GM18909 (cell line): ENCODE measurements around the gene ZNF394.

Experiments used
- ATAC-seq: cut with Tn5 transposase; IDR thresholded peaks from one replicate; pipeline ENCODE4 v1.9.1; 2021; ENCODE audit warnings: mild to moderate bottlenecking; ENCODE audit not compliant: unreplicated experiment, poor library complexity

The ZNF394 gene

DNA sequence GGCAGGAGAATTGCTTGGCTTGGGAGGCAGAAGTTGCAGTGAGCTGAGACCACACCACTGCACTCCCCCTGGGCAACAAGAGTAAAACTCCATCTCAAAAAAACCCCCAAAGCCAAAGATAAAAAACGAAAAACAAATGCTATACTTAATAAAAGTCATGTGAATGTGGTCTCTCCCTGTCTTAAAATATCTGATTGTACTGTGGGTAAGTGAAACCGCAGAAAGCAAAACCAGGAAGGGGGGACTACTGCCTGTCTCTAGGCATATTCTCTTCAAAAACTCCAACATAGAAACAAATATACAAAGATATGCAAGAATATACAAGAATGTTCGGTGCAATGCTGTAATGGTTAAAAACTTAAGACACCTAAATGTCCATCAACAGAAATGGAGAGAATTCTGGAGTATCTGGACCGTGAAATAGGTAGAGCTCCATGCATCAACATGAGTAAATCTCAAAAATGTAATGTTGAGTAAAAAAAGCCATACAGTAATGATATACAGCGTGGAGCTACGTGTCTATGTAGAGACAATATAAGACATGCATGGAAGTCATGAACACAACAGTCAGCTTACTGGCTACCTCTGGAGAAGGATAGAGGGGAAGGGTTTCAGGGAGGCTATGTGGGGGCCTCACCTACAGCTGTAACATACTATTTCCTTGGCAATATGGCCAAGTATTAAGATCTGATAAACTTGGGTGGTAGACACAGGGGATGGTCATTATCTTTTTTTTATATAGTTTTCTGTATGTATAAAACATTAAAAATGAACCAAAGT, 2.1 kb downstream of the ZNF394 start:
- no peak for ATAC-seq

- no peak for ATAC-seq
Observed at GRCh38 chr7:99493823-99494222, 6.3 kb downstream of the ZNF394 start.

DNA sequence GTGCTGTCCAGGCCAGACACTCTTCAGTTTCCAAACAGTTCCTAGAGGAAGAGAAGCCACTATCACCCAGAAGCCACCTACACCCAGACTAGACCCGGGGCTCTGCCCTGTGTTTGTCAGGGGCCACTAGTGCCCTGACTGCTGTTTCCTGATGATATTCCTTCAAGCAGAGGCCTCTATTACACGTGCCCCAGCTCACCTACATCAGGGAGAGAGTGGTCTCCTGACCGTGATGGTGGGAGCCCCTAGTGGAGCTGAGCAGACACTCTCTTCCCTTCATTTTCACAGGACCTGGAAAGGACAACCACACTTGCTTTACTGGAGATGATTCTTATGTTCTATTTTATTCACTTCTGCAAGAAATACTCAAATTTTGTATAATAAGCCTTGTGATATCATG, 9.2 kb downstream of the ZNF394 start:
- no peak for ATAC-seq

DNA sequence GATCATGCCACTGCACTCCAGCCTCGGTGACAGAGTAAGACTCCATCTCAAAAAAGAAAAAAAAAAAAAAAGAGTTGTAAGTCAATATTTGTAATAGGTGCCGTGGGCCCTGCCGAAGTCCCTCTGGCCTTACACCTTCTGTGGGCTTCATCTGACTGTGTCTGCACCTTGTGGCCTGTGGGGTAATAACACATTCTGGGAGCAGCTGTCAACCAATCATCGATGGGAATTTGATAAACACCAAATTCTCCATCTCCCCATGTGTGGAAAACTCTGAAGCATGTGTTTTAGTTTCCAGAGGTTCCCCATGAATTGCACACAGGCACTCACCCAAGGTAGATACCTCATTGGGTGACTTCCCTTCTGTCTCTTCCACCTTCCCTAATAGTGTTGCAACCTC, 10.8 kb downstream of the ZNF394 start:
- no peak for ATAC-seq

DNA sequence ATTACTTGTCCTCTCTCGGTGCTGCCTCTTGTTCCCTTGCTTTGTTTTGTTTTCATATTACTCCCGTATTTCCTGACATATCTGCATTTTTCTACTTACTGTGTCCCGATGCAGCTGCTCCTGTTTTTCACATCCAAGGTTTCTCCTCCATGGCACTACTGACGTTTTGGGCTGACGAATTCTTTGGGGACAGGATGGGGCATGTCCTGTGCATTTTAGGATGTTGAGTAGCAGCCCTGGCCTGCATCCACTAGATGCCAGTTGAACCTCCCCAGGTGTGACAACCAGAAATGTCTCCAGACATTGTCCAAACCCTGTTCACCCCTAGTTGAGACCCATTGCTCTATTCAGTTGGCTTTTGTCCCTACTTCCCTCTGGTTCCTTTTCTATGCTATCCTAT, 15.0 kb downstream of the ZNF394 start:
- ATAC-seq, result no peak

DNA sequence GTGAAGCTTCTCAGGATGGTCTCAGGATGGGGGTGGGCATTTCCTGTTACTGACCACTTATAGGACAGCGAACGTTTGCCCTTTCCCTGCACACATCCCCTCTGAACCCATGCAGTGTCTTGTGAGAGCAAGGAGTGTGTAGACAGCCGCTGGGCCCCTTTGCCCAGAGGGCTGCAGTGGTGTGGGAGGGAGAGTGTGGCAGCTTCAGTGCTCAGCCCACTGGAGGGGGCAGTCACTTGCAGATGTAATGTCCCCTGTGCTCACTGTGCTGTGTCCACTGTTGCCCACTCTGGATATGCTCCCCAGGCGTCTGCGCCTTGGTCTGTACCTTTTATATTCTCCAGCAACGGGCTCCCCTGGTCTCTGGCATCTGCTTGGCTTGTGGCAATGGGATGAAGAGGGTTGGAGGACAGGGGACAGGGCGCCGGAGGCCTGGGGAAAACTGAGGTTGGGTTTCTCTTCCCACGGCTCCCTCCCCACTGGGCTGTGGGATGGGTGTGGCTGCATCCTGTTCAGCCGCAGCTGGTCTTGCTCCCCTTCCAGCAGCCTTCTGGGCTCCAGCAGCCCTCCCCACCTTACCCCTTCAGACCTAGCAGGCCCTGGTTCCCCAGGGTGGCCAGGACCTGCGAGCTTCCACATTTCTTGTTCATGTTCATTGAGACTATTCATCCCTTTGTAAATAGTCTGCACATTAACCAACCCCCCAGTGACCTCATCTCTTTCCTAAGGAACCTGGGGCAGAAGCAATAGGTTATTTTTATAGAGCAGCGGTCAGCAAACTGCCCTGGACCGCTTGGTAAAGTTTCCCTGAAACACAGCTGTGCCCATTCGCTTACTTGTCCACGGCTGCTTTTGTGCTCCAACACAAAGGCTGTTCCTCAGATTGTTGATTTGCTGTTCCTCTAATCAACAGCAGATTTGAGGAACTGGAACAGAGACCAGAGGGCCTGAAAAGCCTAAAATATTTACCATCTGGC, 21.3 kb downstream of the ZNF394 start:
- ATAC-seq, result no peak

DNA sequence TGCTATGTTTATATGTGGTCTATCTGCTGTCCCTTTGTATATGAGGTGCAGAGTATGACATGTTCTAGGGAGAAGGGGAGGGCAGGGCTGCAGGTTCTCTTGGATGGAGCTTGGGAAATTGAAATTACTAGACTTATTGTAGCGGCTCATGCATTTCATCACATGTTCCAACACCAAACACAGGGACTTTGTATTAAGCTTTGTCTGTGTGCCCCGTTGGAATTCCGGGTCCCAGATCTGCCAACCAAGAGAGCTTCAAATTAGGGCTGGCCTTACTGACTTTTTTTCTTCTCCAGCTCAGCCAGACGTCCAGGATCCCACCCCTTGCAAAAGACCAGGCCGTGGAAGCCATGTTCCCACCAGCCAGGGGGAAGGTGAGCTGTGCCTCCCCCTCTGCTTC, 24.0 kb downstream of the ZNF394 start:
- no peak for ATAC-seq

GRCh38 chr7:99473315-99473596, 26.8 kb downstream of the ZNF394 start:
- no peak for ATAC-seq

- peak; percentile 96 for ATAC-seq
Observed at GRCh38 chr7:99472561-99473314, 27.3 kb downstream of the ZNF394 start, which contains the start of gene ZNF789. Gene ZNF789, plus strand, starts transcription at chr7:99472890. Its CDS starts 3,567 bp downstream, at chr7:99476457.

GRCh38 chr7:99469381-99470065, 30.6 kb downstream of the ZNF394 start:
- ATAC-seq, result no peak

DNA sequence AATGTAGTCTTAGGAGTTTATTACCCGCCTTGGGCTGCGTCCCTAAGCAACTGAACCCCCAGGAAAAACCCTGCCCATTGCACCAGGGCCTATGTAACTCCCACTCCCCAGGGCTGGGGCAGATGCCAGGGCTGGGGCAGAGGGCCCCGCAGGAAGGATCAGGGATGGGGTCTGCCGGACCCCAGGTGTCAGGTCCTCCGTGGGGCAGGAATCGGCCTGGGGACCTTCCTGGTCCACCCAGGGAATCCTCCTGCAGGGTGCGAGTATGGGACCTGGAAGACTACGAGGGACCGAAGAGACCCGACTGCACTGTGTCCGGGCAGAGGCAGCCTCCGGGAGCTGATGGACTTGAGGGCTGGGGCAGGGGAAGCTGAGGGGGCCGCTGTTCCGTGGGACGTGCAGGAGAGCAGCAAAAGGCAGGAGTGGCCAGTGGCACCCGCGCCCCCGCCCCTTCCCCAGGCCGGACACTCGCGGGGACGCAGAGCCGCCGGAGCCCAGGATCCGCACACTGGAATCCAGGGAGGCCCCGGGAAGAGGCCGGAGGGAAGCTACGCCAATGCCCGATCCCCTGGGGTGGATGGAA, 31.7 kb downstream of the ZNF394 start:
- no peak for ATAC-seq

- no peak for ATAC-seq
Observed at GRCh38 chr7:99465421-99465768, 34.7 kb downstream of the ZNF394 start.

- no peak for ATAC-seq
Observed at GRCh38 chr7:99461221-99461620, 38.9 kb downstream of the ZNF394 start.

DNA sequence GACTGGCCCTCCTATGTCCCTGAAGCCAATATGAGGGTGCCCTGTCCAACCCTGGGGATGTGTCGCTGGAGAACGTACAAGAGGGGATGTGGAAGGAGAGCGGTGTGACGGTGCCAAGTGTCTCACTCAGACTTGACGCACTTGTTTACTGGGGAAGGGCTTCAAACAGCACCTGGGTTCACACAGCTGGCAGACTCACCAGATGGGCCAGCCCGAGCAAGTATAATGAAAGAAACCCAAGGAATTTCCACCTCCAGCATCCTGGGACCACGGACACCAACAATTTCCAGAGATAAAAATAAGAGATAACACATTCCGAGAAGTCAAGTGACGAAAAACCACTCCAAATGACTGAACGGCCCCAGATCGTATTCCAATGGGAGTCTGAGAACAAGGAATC, 39.4 kb downstream of the ZNF394 start:
- no peak for ATAC-seq

GRCh38 chr7:99459087-99459486, 41.0 kb downstream of the ZNF394 start:
- ATAC-seq, result no peak

DNA sequence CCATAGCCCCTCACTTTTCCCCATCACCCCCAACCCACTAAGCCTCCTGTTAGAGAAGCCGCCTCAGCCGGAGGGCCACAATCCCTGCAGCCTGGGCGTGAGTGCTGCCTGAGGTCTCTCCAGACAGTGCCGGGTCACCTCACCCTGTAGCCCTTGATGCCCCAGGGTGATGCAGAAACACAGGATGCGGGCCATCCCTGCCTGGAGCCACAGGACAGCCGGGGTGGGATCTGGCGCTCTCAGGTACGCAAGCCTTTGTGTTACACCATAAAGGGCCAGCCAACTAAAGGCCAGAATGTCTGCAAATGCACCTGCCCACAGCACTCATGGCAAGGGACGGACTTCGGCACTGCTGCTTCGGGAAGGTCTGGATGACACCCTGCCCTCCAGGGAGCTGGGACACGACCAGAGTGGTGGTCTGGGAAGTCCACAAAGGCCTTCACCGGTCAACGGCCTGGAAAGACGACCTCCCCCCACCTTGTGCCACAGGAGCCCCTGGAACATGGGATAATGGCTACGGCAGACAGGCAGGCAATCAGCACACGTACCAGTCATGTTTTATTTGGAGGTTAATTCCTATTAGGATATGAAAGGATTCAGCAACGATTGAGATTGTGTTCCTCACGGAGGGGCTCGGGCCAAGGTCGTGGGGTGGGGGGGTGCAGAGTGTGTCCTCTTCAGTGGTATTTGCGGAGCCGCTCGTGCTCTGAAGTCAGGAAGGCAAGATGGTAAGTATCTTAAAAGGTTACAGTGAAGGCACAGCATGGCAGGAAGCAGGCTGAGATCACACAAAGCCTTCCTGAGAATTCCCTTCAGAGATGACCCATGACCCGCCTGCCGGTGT, 42.2 kb downstream of the ZNF394 start:
- no peak for ATAC-seq

DNA sequence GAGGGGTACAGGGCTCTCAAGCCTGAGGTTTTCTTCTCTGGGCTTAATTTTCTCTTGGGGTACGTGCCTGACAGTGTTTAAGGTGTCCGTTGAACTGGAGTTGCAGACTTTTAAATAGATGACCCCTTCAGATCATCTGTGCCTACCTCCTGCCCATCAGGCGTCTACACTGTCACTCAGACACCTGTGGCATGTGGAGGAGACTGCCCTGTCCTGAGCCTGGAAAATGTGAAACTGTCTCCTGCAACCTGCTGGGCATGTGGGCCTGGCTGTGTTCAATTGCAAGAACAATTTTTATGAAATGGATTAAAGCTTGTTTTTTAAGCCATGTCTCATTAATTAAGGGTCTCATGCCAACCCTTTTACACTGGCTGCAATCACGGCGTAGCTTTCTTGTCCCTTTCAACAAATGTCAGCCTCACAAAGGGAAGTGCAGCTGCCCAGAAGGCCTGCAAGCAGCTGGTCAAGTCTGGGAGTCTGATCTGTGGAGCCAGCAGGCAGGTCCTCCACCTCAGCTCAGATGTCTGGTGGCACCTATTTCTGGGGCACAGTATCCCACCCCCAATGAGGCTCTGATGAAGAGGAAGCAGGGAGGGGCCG, 42.9 kb downstream of the ZNF394 start:
- no peak for ATAC-seq

DNA sequence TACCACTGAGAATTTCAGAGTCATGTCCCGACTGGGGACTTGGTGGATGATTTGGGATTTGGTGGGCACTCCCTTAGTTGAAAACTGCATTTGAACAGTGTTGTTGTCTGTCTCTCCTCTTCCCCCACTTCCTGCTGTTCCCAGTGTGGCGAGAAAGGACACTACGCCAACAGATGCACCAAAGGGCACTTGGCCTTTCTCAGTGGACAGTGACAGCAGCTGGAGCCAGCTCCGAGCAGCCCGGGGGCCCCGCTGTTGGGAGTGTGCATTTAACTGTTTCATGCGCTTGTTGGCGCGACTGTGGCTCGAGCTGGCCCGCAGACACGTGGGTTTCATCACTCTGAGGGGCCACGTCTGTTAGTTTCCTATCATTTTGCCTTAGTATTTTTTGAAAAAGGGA, 43.8 kb downstream of the ZNF394 start:
- ATAC-seq, result no peak

GRCh38 chr7:99455874-99456273, 44.2 kb downstream of the ZNF394 start:
- ATAC-seq, result no peak
